ENCODE measurements around the gene IRX4. TPM values are rescaled to one million over a fixed set of nuclear protein-coding genes. Genes with fewer than 3 reads are reported as not detected.

Gene IRX4
- total RNA-seq, 1 experiment from 2014 or later, result not detected

- DNase-seq (ENCODE audit: low read depth), result no peak
Observed at GRCh38 chr5:1836891-1837880, 45.5 kb downstream of the IRX4 start.

- no peak for DNase-seq (ENCODE audit: low read depth)
Observed at GRCh38 chr5:1836176-1836890, 46.4 kb downstream of the IRX4 start.

GRCh38 chr5:1835431-1835830 is 47.3 kb downstream of the IRX4 start:
- DNase-seq (ENCODE audit: low read depth), result no peak

GRCh38 chr5:1834721-1835429 is 47.9 kb downstream of the IRX4 start:
- DNase-seq (ENCODE audit: low read depth), result no peak

GRCh38 chr5:1834022-1834551 is 48.6 kb downstream of the IRX4 start:
- DNase-seq (ENCODE audit: low read depth), result no peak

GRCh38 chr5:1833264-1834021 is 49.3 kb downstream of the IRX4 start:
- no peak for DNase-seq (ENCODE audit: low read depth)

GRCh38 chr5:1832511-1833250 is 50.0 kb downstream of the IRX4 start:
- DNase-seq (ENCODE audit: low read depth), result no peak

GRCh38 chr5:1831677-1832313 is 50.9 kb downstream of the IRX4 start:
- DNase-seq (ENCODE audit: low read depth), result no peak

GRCh38 chr5:1831257-1831656 is 51.5 kb downstream of the IRX4 start:
- no peak for DNase-seq (ENCODE audit: low read depth)

GRCh38 chr5:1830571-1831228 is 52.0 kb downstream of the IRX4 start:
- DNase-seq (ENCODE audit: low read depth), result no peak

- DNase-seq (ENCODE audit: low read depth), result no peak
Observed at GRCh38 chr5:1827886-1828397, 54.8 kb downstream of the IRX4 start.

Other genes with a start within 250 kb of the IRX4 start
- gene MRPL36, start 83.1 kb downstream of the IRX4 start, total RNA-seq (2014; rRNA removed; shearing (Covaris generic)), result 81.1 TPM in 2 replicates
- gene NDUFS6, start 81.5 kb downstream of the IRX4 start, total RNA-seq (2014; rRNA removed; shearing (Covaris generic)), result 38.3 and 79.5 TPM in 2 replicates

Data from RPMI7951 (cell line).